ENCODE measurements around the gene SCARF2.

DNA sequence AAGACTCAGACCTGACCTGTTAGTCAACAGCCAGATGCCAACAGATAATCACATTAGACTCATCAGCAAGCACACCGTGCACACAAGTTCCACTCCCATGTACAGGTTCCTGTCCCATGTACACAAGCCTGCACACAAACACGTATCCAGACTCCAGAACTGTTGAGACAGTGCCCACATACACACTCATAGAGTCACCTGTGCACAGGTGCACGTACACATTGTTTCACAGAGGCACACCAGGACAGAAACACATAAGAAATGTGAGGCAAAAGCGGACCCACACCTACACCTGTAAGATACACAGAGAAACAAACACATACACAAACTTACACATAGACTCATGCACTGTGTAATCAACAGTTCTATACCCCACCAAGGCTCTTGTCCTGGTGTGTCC, 46.4 kb downstream of the SCARF2 start:
- TF ChIP-seq EZH2 (IDR thresholded peaks at IDR 0.05; ENCODE audit: insufficient read depth, poor library complexity, severe bottlenecking) (no peak), EZH2phosphoT487 (IDR thresholded peaks at IDR 0.05; ENCODE audit: insufficient read depth, low read depth) (no peak)

Data from GM23248 (cell line).